GM12878 (cell line): Measurements from ENCODE around the gene B4GALT4. TPM values are rescaled to one million over a fixed set of nuclear protein-coding genes. Genes with fewer than 3 reads are reported as not detected.

Source experiments
- ATAC-seq: fragments of 200-7000 bp; cut with Tn5 transposase; 3 replicates; pipeline ENCODE4 v1.9.1; 2020; ENCODE audit warnings: mild to moderate bottlenecking, moderate library complexity
- BruUV-seq: library from RNA; stranded (reverse); fragments of 400-500 nt; replicated peaks from 2 replicates; lab custom pipeline; 2021; lab: Mats Ljungman, UMichigan
- CTCF ChIA-PET: fragments of 300-600 bp; sonication (Branson Sonifier 250); formaldehyde crosslinking; extraction: SDS; loops from one replicate; lab custom pipeline; 2021; ENCODE audit warnings: inconsistent platforms; lab: Yijun Ruan, JAX
- POLR2A ChIA-PET: fragments of 350-600 bp; formaldehyde crosslinking; extraction: SDS; loops from one replicate; lab custom pipeline; 2021; ENCODE audit warnings: inconsistent platforms; lab: Charles Lee
- RAD21 ChIA-PET: fragments of 300-600 bp; sonication (Branson Sonifier 250); formaldehyde crosslinking; loops from one replicate; lab custom pipeline; 2023; ENCODE audit warnings: antibody characterized with exemption; ENCODE audit not compliant: unreplicated experiment; lab: Charles Lee
- SMC1A ChIA-PET: fragments of 300-600 bp; sonication (Branson Sonifier 250); formaldehyde crosslinking; loops from one replicate; lab custom pipeline; 2023; ENCODE audit not compliant: unreplicated experiment, uncharacterized antibody; lab: Charles Lee
- DNase-seq: peaks from one replicate; pipeline ENCODE4 v3.0.0-alpha.2; 2011; ENCODE audit warnings: low read depth, low spot score
- FAIRE-seq: peaks from 3 replicates; lab custom pipeline; 2011; peaks lifted over from hg19 to GRCh38; lab: Jason Lieb, UNC
- H2AFZ ChIP-seq: 2 replicates; pipeline ENCODE4 v1.6.0; 2011; ENCODE audit warnings: low read depth, low read length, control low read depth; ENCODE audit not compliant: control insufficient read depth
- H3K27ac ChIP-seq: 2 replicates; pipeline ENCODE4 v1.5.1; 2011; ENCODE audit warnings: control low read depth; ENCODE audit not compliant: control insufficient read depth, insufficient read depth
- H3K27me3 ChIP-seq, 2 experiments: replicated peaks in 1 of 2; 2 replicates each; pipeline versions ENCODE4 v1.6.0 to v1.6.1; 2011; ENCODE audit warnings: low read length in 1 of 2; ENCODE audit not compliant: control insufficient read depth in 2 of 2, insufficient read depth in 2 of 2
- H3K36me3 ChIP-seq, 2 experiments: 2 replicates each; pipeline ENCODE4 v1.5.1; 2011; ENCODE audit warnings: low read length in 1 of 2; ENCODE audit not compliant: control insufficient read depth in 2 of 2, insufficient read depth in 2 of 2
- H3K4me1 ChIP-seq: 2 replicates; pipeline ENCODE4 v1.6.1; 2011; ENCODE audit warnings: mild to moderate bottlenecking, low read length, moderate library complexity, mixed read lengths; ENCODE audit not compliant: control insufficient read depth, insufficient read depth
- H3K4me2 ChIP-seq: 2 replicates; pipeline ENCODE4 v1.6.0; 2011; ENCODE audit warnings: control low read depth; ENCODE audit not compliant: control insufficient read depth, insufficient read depth
- H3K4me3 ChIP-seq: fragments of 200-600 bp; sonication (generic); 2 replicates; pipeline ENCODE4 v1.5.1; 2016
- H3K79me2 ChIP-seq: 2 replicates; pipeline ENCODE4 v1.6.0; 2011; ENCODE audit warnings: low read length; ENCODE audit not compliant: control insufficient read depth, insufficient read depth
- H3K9ac ChIP-seq: 2 replicates; pipeline ENCODE4 v1.8.0; 2011; ENCODE audit warnings: low read length, control low read depth, mixed read lengths; ENCODE audit not compliant: control insufficient read depth, insufficient read depth
- H3K9me3 ChIP-seq: replicated peaks from 3 replicates; pipeline ENCODE4 v1.5.1; 2011; ENCODE audit warnings: mild to moderate bottlenecking, low read length; ENCODE audit not compliant: control insufficient read depth, insufficient read depth
- H4K20me1 ChIP-seq: 2 replicates; pipeline ENCODE4 v1.6.0; 2011; ENCODE audit not compliant: control insufficient read depth, insufficient read depth
- CBX3 ChIP-seq: fragments of 200-600 bp; sonication (generic); IDR thresholded peaks from 2 replicates; pipeline ENCODE4 v1.6.1; 2016; ENCODE audit warnings: low read depth, borderline replicate concordance
- E2F4 ChIP-seq: IDR thresholded peaks from 2 replicates; pipeline ENCODE4 v1.6.1; 2012; ENCODE audit warnings: low read depth, low read length, improper control_type of control experiment
- GABPA ChIP-seq: IDR thresholded peaks from 2 replicates; pipeline ENCODE4 v1.6.1; 2014; ENCODE audit warnings: antibody characterized with exemption, low read depth, mild to moderate bottlenecking, inconsistent platforms
- JUNB ChIP-seq: IDR thresholded peaks from 2 replicates; pipeline ENCODE4 v1.6.1; 2016; ENCODE audit warnings: antibody characterized with exemption, mild to moderate bottlenecking
- KLF5 ChIP-seq: fragments of 450-650 bp; IDR thresholded peaks from 2 replicates; pipeline ENCODE4 v1.6.1; 2014; ENCODE audit warnings: mild to moderate bottlenecking; ENCODE audit not compliant: partially characterized antibody
- NFXL1 ChIP-seq: fragments of 450-650 bp; IDR thresholded peaks from 2 replicates; pipeline ENCODE4 v1.6.1; 2017; ENCODE audit warnings: antibody characterized with exemption, mild to moderate bottlenecking, borderline replicate concordance
- NFYA ChIP-seq: IDR thresholded peaks from 2 replicates; pipeline ENCODE4 v1.6.1; 2011; ENCODE audit warnings: low read depth, mild to moderate bottlenecking, low read length, improper control_type of control experiment, borderline replicate concordance
- NR2C1 ChIP-seq: fragments of 450-650 bp; IDR thresholded peaks from 2 replicates; pipeline ENCODE4 v1.6.1; 2017; ENCODE audit warnings: antibody characterized with exemption, mild to moderate bottlenecking, moderate library complexity
- POLR2AphosphoS5 ChIP-seq: IDR thresholded peaks from 2 replicates; pipeline ENCODE4 v1.6.1; 2011; ENCODE audit warnings: mild to moderate bottlenecking, low read length, inconsistent platforms
- RELA ChIP-seq: fragments of 450-650 bp; IDR thresholded peaks from 2 replicates; pipeline ENCODE4 v1.8.0; 2014; ENCODE audit warnings: borderline replicate concordance; ENCODE audit not compliant: partially characterized antibody
- SMC3 ChIP-seq: IDR thresholded peaks from 2 replicates; pipeline ENCODE4 v1.6.1; 2011; ENCODE audit warnings: low read length, improper control_type of control experiment, borderline replicate concordance
- SP1 ChIP-seq: IDR thresholded peaks from one replicate; pipeline ENCODE4 v1.6.1; 2011; ENCODE audit warnings: low read depth, low read length
- TCF12 ChIP-seq: IDR thresholded peaks from 2 replicates; pipeline ENCODE4 v1.6.1; 2011; ENCODE audit warnings: low read depth, mild to moderate bottlenecking, low read length
- ZNF217 ChIP-seq: fragments of 450-650 bp; IDR thresholded peaks from 2 replicates; pipeline ENCODE4 v1.6.1; 2017; ENCODE audit warnings: antibody characterized with exemption, mild to moderate bottlenecking
- WGBS: methylation state at CpG from one replicate; pipeline ENCODE4 v1.1.6; 2016; ENCODE audit warnings: low lambda C conversion rate; ENCODE audit not compliant: insufficient replicate concordance, insufficient coverage; ENCODE audit errors: missing lambda C conversion rate; 5-methylcytosine and 5-hydroxymethylcytosine counted together
- in situ Hi-C: fragments of 300-500 bp; cut with MboI; formaldehyde crosslinking; loops from 9 replicates; pipeline ENCODE4 v1.14.3; 2018; ENCODE audit warnings: mixed read lengths
- intact Hi-C: fragments of 100-400 bp; cut with micrococcal nuclease; formaldehyde crosslinking; loops from one replicate; pipeline ENCODE4 v1.14.2; 2022; ENCODE audit not compliant: unreplicated experiment
- polyA plus RNA-seq, 11 experiments: library from polyadenylated mRNA; depleted of rRNA in 4 of 11; unstranded in 6 of 11; stranded (reverse) in 5 of 11; fragments of >200 nt; fragmentation: Nextera tagmentation in 4 of 11; fragmentation: Illumina TruSeq in 1 of 11; extraction: Ambion mirVana in 4 of 11; extraction: Trizol in 1 of 11; gene quantifications; 1 replicate in 1 of 11; 2 replicates in 10 of 11; pipeline versions ENCODE4 v1.2.1 to v1.2.3, GENCODE V29; 2011 to 2016; ENCODE audit warnings: inconsistent platforms in 2 of 11, missing spikeins in 2 of 11, low read depth in 1 of 11
- total RNA-seq, 4 experiments: library from RNA; depleted of rRNA in 3 of 4; stranded (reverse); fragments of >200 nt in 3 of 4; fragmentation: Illumina TruSeq in 1 of 4; extraction: Trizol in 1 of 4; gene quantifications; 2 replicates each; pipeline versions ENCODE4 v1.2.1 to v1.2.3, GENCODE V29; 2013 to 2021
- TF ChIP-seq, protein P1 (sequence below): fragments of 450-650 bp; IDR thresholded peaks from 2 replicates; pipeline ENCODE4 v1.6.1; 2018; ENCODE audit warnings: borderline replicate concordance, mild to moderate bottlenecking; ENCODE audit not compliant: partially characterized antibody
- TF ChIP-seq, protein P2 (sequence below): fragments of 150-350 bp; IDR thresholded peaks from 2 replicates; pipeline ENCODE4 v1.6.1; 2016; ENCODE audit warnings: low read depth, low read length

B4GALT4 gene
- total and polyA plus RNA-seq, 10 of the 15 experiments (the other 5 are each of a cell fraction or from before 2014, with no cell fraction given) = 8.8 to 16.7 (median 13.1) TPM

GRCh38 chr3:119184111-119184510, 56.6 kb downstream of the B4GALT4 start:
- H4K20me1 ChIP-seq = no peaks in the 10 kb centered on the region
- H3K4me1 ChIP-seq = no peaks in the 10 kb centered on the region
- ChIA-PET SMC1A (no interaction called here), CTCF (interaction anchor here (1.9 kb wide), 1 partner anchor 57 kb away, joined by 4 read pairs; no protein-coding TSS in a partner anchor), RAD21 (no interaction called here), POLR2A (no interaction called here)
- FAIRE-seq = no peak
- 29% methylated on average over 9 of the region's 9 CpGs for WGBS
- H3K9ac ChIP-seq = no peak overlapping the region
- BruUV-seq = no TSS peak
- no peak overlapping the region for H3K4me2 ChIP-seq
- no peak overlapping the region for H3K4me3 ChIP-seq
- in situ Hi-C loops = no loop called here
- H3K27ac ChIP-seq = no peak overlapping the region
- no peak for DNase-seq
- no peaks in the 10 kb centered on the region for H3K36me3 ChIP-seq
- TF ChIP-seq POLR2AphosphoS5 = no peak
- TF ChIP-seq ZNF217 = no peak
- no peak for TF ChIP-seq NR2C1
- TF ChIP-seq, protein P1, sequence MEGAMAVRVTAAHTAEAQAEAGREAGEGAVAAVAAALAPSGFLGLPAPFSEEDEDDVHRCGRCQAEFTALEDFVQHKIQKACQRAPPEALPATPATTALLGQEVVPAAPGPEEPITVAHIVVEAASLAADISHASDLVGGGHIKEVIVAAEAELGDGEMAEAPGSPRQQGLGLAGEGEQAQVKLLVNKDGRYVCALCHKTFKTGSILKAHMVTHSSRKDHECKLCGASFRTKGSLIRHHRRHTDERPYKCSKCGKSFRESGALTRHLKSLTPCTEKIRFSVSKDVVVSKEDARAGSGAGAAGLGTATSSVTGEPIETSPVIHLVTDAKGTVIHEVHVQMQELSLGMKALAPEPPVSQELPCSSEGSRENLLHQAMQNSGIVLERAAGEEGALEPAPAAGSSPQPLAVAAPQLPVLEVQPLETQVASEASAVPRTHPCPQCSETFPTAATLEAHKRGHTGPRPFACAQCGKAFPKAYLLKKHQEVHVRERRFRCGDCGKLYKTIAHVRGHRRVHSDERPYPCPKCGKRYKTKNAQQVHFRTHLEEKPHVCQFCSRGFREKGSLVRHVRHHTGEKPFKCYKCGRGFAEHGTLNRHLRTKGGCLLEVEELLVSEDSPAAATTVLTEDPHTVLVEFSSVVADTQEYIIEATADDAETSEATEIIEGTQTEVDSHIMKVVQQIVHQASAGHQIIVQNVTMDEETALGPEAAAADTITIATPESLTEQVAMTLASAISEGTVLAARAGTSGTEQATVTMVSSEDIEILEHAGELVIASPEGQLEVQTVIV = no peak
- TF ChIP-seq SP1 = no peak
- no peak for TF ChIP-seq NFXL1
- TF ChIP-seq JUNB = no peak
- TF ChIP-seq SMC3 = no peak
- no peak for TF ChIP-seq E2F4
- no peak for TF ChIP-seq KLF5
- TF ChIP-seq, protein P2, sequence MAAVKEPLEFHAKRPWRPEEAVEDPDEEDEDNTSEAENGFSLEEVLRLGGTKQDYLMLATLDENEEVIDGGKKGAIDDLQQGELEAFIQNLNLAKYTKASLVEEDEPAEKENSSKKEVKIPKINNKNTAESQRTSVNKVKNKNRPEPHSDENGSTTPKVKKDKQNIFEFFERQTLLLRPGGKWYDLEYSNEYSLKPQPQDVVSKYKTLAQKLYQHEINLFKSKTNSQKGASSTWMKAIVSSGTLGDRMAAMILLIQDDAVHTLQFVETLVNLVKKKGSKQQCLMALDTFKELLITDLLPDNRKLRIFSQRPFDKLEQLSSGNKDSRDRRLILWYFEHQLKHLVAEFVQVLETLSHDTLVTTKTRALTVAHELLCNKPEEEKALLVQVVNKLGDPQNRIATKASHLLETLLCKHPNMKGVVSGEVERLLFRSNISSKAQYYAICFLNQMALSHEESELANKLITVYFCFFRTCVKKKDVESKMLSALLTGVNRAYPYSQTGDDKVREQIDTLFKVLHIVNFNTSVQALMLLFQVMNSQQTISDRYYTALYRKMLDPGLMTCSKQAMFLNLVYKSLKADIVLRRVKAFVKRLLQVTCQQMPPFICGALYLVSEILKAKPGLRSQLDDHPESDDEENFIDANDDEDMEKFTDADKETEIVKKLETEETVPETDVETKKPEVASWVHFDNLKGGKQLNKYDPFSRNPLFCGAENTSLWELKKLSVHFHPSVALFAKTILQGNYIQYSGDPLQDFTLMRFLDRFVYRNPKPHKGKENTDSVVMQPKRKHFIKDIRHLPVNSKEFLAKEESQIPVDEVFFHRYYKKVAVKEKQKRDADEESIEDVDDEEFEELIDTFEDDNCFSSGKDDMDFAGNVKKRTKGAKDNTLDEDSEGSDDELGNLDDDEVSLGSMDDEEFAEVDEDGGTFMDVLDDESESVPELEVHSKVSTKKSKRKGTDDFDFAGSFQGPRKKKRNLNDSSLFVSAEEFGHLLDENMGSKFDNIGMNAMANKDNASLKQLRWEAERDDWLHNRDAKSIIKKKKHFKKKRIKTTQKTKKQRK = no peak
- TF ChIP-seq CBX3 = no peak
- no peak for TF ChIP-seq RELA
- TF ChIP-seq TCF12 = no peak
- TF ChIP-seq NFYA = no peak
- TF ChIP-seq GABPA = no peak
- no peak for ATAC-seq
- no peaks in the 10 kb centered on the region for H3K79me2 ChIP-seq
- no peak overlapping the region for H2AFZ ChIP-seq
- intact Hi-C loops = no loop called here
- H3K9me3 ChIP-seq = no peaks in the 10 kb centered on the region
- H3K27me3 ChIP-seq = no peaks in the 10 kb centered on the region
